Fibroblast of pulmonary artery (primary cell): ENCODE measurements around the gene KCNQ1.

Source experiments
- DNase-seq: peaks from one replicate; pipeline ENCODE4 v3.0.0-alpha.2; 2010; ENCODE audit warnings: low read depth
- H3K4me3 ChIP-seq: replicated peaks from 2 replicates; pipeline ENCODE4 v1.5.1; 2011; ENCODE audit warnings: low read depth, mild to moderate bottlenecking, control low read depth, low read length, moderate library complexity
- CTCF ChIP-seq: IDR thresholded peaks from 2 replicates; pipeline ENCODE4 v1.5.1; 2011; ENCODE audit warnings: mild to moderate bottlenecking, control low read depth, low read length, inconsistent platforms; ENCODE audit errors: missing control alignments

KCNQ1 gene

GRCh38 chr11:2432628-2433071, 12.2 kb upstream of the KCNQ1 start:
- no peak overlapping the region for H3K4me3 ChIP-seq
- TF ChIP-seq CTCF, result no peak

GRCh38 chr11:2433106-2433925, 11.5 kb upstream of the KCNQ1 start:
- DNase-seq, result no peak
- no peak overlapping the region for H3K4me3 ChIP-seq
- TF ChIP-seq CTCF, result no peak

More at GRCh38 chr11:2432628-2433071, 12.2 kb upstream of the KCNQ1 start:
- DNase-seq, result no peak

- no peak for TF ChIP-seq CTCF
- no peak overlapping the region for H3K4me3 ChIP-seq
- DNase-seq, result no peak
Observed at GRCh38 chr11:2434008-2434407, 10.8 kb upstream of the KCNQ1 start.

GRCh38 chr11:2434506-2435255, 10.1 kb upstream of the KCNQ1 start:
- DNase-seq, result no peak
- no peak for TF ChIP-seq CTCF
- no peak overlapping the region for H3K4me3 ChIP-seq

- DNase-seq, result no peak
- TF ChIP-seq CTCF, result no peak
- H3K4me3 ChIP-seq, result no peak overlapping the region
Observed at GRCh38 chr11:2435288-2436012, 9.4 kb upstream of the KCNQ1 start.

- no peak for TF ChIP-seq CTCF
- no peak overlapping the region for H3K4me3 ChIP-seq
- DNase-seq, result no peak
Observed at GRCh38 chr11:2436013-2436520, 8.7 kb upstream of the KCNQ1 start.
